ENCODE measurements around the gene RPRD1A.

DNA sequence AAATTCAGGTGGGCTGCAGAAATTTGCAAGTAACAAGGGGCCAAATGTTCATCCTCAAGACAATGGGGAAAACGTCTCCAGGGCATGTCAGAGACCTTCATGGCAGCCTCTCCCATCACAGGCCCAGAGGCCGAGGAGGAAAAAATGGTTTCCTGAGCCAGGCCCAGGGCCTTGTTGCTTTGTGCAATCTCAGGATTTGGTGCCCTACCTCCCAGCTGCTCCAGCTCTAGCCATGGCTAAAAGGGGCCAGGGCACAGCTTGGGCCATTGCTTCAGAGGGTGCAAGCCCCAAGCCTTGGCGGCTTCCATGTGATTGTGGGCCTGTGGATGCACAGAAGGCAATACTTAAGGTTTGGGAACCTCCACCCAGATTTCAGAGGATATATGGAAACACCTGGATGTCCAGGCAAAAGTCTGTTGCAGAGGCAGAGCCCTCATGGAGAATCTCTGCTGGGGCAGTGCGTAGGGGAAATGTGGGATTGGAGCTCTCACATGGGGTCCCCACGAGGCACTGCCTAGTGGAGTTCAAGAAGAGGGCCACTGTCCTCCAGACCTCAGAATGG is 29.2 kb downstream of the RPRD1A start:
- TF ChIP-seq, protein P1, sequence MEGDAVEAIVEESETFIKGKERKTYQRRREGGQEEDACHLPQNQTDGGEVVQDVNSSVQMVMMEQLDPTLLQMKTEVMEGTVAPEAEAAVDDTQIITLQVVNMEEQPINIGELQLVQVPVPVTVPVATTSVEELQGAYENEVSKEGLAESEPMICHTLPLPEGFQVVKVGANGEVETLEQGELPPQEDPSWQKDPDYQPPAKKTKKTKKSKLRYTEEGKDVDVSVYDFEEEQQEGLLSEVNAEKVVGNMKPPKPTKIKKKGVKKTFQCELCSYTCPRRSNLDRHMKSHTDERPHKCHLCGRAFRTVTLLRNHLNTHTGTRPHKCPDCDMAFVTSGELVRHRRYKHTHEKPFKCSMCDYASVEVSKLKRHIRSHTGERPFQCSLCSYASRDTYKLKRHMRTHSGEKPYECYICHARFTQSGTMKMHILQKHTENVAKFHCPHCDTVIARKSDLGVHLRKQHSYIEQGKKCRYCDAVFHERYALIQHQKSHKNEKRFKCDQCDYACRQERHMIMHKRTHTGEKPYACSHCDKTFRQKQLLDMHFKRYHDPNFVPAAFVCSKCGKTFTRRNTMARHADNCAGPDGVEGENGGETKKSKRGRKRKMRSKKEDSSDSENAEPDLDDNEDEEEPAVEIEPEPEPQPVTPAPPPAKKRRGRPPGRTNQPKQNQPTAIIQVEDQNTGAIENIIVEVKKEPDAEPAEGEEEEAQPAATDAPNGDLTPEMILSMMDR (IDR thresholded peaks at IDR 0.05) = no peak
- TF ChIP-seq POLR2A (IDR thresholded peaks at IDR 0.05) = no peak
- no peak for TF ChIP-seq POLR2AphosphoS5 (IDR thresholded peaks at IDR 0.05)

All from breast epithelium (tissue), 3 donors.